WERI-Rb-1 (cell line): Measurements from ENCODE around the gene CYP46A1.

ENCODE experiments used
- DNase-seq: peaks from one replicate; pipeline ENCODE4 v3.0.0-alpha.2; 2020
- H3K27ac ChIP-seq: fragments of 250-450 bp; sonication (Bioruptor Pico); 2 replicates; pipeline ENCODE4 v1.5.1; 2020; ENCODE audit warnings: mild to moderate bottlenecking, moderate library complexity
- H3K27me3 ChIP-seq: fragments of 250-450 bp; sonication (Bioruptor Pico); 2 replicates; pipeline ENCODE4 v1.5.1; 2021; ENCODE audit warnings: mild to moderate bottlenecking, low read depth, moderate library complexity; ENCODE audit not compliant: insufficient read depth, severe bottlenecking
- H3K36me3 ChIP-seq: fragments of 250-450 bp; sonication (Bioruptor Pico); 2 replicates; pipeline ENCODE4 v1.5.1; 2020; ENCODE audit warnings: mild to moderate bottlenecking, moderate library complexity
- H3K4me3 ChIP-seq: 2 replicates; pipeline ENCODE4 v1.5.1; 2011; ENCODE audit warnings: low read depth, mild to moderate bottlenecking, control low read depth, low read length
- H3K9me3 ChIP-seq: fragments of 250-450 bp; sonication (Bioruptor Pico); 2 replicates; pipeline ENCODE4 v1.5.1; 2021; ENCODE audit warnings: mild to moderate bottlenecking, moderate library complexity; ENCODE audit not compliant: severe bottlenecking
- CTCF ChIP-seq: IDR thresholded peaks from 2 replicates; pipeline ENCODE4 v1.5.1; 2011; ENCODE audit warnings: low read depth, mild to moderate bottlenecking, control low read depth, inconsistent platforms, low read length

CYP46A1 gene

DNA sequence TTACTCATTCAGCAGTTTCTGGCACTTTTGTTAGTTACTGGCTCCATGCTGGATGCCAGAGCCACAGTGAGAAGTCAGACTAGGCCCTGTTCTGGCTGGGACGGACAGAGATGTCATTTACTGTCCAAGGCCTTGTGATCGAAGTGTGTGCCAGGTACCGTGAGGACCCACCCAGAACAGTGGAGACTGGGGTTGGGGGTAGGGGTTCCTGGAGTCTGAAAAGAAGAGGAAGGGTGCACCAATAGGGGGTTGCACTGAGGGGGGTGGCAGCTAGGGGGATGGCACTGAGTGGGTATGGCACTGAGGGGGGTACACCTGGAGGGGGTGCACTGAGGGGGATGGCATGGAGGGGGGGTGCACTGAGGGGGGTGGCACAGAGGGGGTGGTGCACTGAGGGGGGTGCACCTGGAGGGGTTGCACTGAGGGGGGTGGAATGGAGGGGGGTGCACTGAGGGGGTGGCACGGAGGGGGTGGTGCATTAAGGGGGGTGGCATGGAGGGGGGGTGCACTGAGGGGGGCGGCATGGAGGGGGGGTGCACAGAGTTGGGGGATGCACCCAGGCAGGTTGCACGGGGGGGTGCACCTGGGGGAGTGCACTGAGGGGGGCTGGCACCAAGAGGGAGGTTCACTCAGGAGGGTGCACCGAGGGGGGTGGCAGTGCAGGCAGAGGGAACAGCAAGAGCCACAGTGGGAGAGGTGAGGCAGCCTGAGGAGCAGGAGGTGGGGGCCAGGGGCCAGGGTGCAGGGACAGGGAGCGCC, 10.6 kb upstream of the CYP46A1 start:
- Histone ChIP-seq H3K9me3 (peaks cover 12% of the 10 kb centered on the region), H3K4me3 (no peak overlapping the region), H3K27ac (no peak overlapping the region), H3K27me3 (no peaks in the 10 kb centered on the region), H3K36me3 (no peaks in the 10 kb centered on the region)
- no peak for TF ChIP-seq CTCF
- DNase-seq, result no peak

GRCh38 chr14:99674064-99674650, 9.9 kb upstream of the CYP46A1 start:
- Histone ChIP-seq H3K9me3 (peaks cover 16% of the 10 kb centered on the region), H3K36me3 (no peaks in the 10 kb centered on the region), H3K27me3 (no peaks in the 10 kb centered on the region), H3K27ac (no peak overlapping the region), H3K4me3 (no peak overlapping the region)
- TF ChIP-seq CTCF, result no peak
- no peak for DNase-seq

GRCh38 chr14:99674776-99675381, 9.2 kb upstream of the CYP46A1 start:
- Histone ChIP-seq H3K4me3 (no peak overlapping the region), H3K27me3 (no peaks in the 10 kb centered on the region), H3K36me3 (no peaks in the 10 kb centered on the region), H3K9me3 (peaks cover 16% of the 10 kb centered on the region), H3K27ac (no peak overlapping the region)
- DNase-seq, result no peak
- TF ChIP-seq CTCF, result no peak

DNA sequence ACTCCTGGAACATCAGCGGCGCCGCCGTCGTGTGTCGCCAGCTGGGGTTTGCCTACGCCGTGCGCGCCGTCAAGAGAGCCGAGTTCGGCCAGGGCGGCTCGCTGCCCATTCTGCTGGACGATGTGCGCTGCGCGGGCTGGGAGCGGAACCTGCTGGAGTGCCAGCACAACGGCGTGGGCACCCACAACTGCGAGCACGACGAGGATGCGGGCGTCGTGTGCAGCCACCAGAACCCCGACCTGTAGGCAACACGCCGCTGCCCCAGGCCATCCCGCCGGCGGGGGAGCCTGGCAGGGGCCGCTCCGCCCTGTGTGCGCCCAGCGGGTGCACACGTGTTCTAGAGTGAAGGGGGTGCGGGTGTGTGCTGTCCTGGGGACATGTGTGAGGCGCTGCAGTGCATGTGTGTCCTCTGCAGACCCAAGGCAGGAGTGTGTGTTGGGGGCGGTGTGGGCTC, 8.7 kb upstream of the CYP46A1 start:
- DNase-seq, result no peak
- Histone ChIP-seq H3K9me3 (peaks cover 16% of the 10 kb centered on the region), H3K27ac (no peak overlapping the region), H3K4me3 (no peak overlapping the region), H3K27me3 (no peaks in the 10 kb centered on the region), H3K36me3 (no peaks in the 10 kb centered on the region)
- TF ChIP-seq CTCF, result no peak

DNA sequence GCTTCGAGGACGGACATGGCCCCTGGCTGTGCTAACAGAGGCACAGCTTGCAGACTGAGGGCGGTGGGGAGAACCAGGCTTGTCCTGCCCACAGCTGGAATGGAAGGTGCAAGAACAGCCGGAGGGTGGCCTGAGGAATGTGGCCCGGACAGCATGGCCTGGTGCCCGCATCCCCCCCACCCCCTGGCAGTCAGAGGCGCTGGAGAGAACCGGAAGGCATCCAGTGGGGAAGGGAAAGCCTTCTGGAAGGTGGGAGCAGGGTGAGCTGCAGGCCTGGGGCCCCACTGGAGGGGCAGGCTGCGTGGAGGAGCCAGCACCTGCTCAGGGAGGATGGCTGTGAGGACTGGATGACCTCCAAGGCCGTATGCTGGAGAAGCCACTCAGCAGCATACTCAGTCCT, 8.1 kb upstream of the CYP46A1 start:
- Histone ChIP-seq H3K4me3 (no peak overlapping the region), H3K9me3 (peaks cover 16% of the 10 kb centered on the region), H3K27me3 (no peaks in the 10 kb centered on the region), H3K36me3 (no peaks in the 10 kb centered on the region), H3K27ac (no peak overlapping the region)
- no peak for DNase-seq
- TF ChIP-seq CTCF, result no peak
